D721Med (cell line): ENCODE measurements around the gene ZSWIM3.

Experiments
- DNase-seq: peaks from one replicate; pipeline ENCODE4 v3.0.0; 2011; ENCODE audit warnings: low spot score; ENCODE audit not compliant: insufficient read length
- FAIRE-seq: peaks from 2 replicates; lab custom pipeline; 2011; peaks lifted over from hg19 to GRCh38; lab: Jason Lieb, UNC
- CTCF ChIP-seq: IDR thresholded peaks from 2 replicates; pipeline ENCODE4 v1.5.1; 2012; ENCODE audit warnings: mild to moderate bottlenecking, control low read depth; ENCODE audit not compliant: insufficient read depth; ENCODE audit errors: missing control alignments

The ZSWIM3 gene

GRCh38 chr20:45848969-45849582 is 8.3 kb upstream of the ZSWIM3 start:
- no peak for TF ChIP-seq CTCF
- DNase-seq (no peak), FAIRE-seq (no peak)

GRCh38 chr20:45850238-45850637 is 7.2 kb upstream of the ZSWIM3 start:
- DNase-seq (no peak), FAIRE-seq (no peak)
- no peak for TF ChIP-seq CTCF

- DNase-seq (no peak), FAIRE-seq (no peak)
- TF ChIP-seq CTCF, result no peak
These were observed 6.5 kb upstream of the ZSWIM3 start for GRCh38 chr20:45850926-45851325.

- FAIRE-seq (no peak), DNase-seq (no peak)
- TF ChIP-seq CTCF, result no peak
These were observed 5.9 kb upstream of the ZSWIM3 start for GRCh38 chr20:45851501-45851900.

- TF ChIP-seq CTCF, result no peak
- FAIRE-seq, result no peak
These were observed 5.1 kb upstream of the ZSWIM3 start for GRCh38 chr20:45852326-45852725.

GRCh38 chr20:45853484-45853883 is 3.9 kb upstream of the ZSWIM3 start:
- no peak for FAIRE-seq
- no peak for DNase-seq
- no peak for TF ChIP-seq CTCF

More at GRCh38 chr20:45852326-45852725, 5.1 kb upstream of the ZSWIM3 start:
- DNase-seq, result no peak

GRCh38 chr20:45857882-45858216 is 435 bp downstream of the ZSWIM3 start:
- DNase-seq (peak; percentile 55), FAIRE-seq (no peak)
- TF ChIP-seq CTCF, result no peak
